Measurements from ENCODE around the gene METAP1D.

DNA sequence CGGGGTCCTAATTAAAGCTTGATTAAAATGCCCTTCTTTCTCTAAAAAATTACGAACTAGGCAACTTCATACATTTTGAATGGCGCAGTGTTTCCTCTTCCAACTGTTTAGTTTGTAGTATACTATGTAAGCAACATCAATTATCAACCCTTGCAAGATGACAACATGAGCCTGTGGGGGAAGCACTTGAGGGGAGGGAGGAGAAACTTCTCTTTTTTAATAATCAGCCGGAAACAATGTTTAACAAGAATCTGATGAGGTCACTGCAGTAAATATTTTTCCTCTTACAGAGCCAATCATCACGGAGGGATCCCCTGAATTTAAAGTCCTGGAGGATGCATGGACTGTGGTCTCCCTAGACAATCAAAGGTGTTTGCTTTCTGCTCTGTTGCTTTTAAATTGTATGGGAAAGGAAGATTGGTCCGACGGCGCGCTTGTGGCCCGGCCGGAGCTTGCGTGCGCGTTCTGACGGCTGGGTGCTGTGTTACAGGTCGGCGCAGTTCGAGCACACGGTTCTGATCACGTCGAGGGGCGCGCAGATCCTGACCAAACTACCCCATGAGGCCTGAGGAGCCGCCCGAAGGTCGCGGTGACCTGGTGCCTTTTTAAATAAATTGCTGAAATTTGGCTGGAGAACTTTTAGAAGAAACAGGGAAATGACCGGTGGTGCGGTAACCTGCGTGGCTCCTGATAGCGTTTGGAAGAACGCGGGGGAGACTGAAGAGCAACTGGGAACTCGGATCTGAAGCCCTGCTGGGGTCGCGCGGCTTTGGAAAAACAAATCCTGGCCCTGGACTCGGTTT lies 80.3 kb downstream of the METAP1D start:
- TF ChIP-seq POLR2A (IDR thresholded peaks at IDR 0.05; ENCODE audit: low read length) (no peak), GATA1 (IDR thresholded peaks at IDR 0.05; ENCODE audit: low read depth, low read length) (no peak)
